Measurements from ENCODE around the gene PTPRB. TPM values are rescaled to one million over a fixed set of nuclear protein-coding genes. Genes with fewer than 3 reads are reported as not detected.

Gene PTPRB
- total RNA-seq, 2 donors from 2014 or later: 17.3 to 27.7 TPM

- intact Hi-C loops (cut with DNase I): no loop called here
Measured at GRCh38 chr12:70619471-70620152, 17.6 kb downstream of the PTPRB start.

GRCh38 chr12:70618371-70618770 lies 18.9 kb downstream of the PTPRB start:
- no peak overlapping the region for H3K9ac ChIP-seq (ENCODE audit: low read depth in 2 of 2, low read length in 2 of 2)
- no peaks in the 10 kb centered on the region for H3K4me1 ChIP-seq
- no peaks in the 10 kb centered on the region for H3K9me3 ChIP-seq
- DNase-seq: no peak
- TF ChIP-seq CTCF (IDR thresholded peaks at IDR 0.05): no peak
- H3K27me3 ChIP-seq: no peaks in the 10 kb centered on the region
- H3K4me3 ChIP-seq: no peak overlapping the region
- no peak overlapping the region for H3K27ac ChIP-seq
- intact Hi-C loops (cut with DNase I): no loop called here
- no peaks in the 10 kb centered on the region for H3K36me3 ChIP-seq

More at GRCh38 chr12:70619471-70620152, 17.6 kb downstream of the PTPRB start:
- Histone ChIP-seq H3K9ac (ENCODE audit: low read depth in 2 of 2, low read length in 2 of 2) (no peak overlapping the region), H3K9me3 (no peaks in the 10 kb centered on the region), H3K36me3 (no peaks in the 10 kb centered on the region), H3K4me3 (no peak overlapping the region), H3K4me1 (no peaks in the 10 kb centered on the region), H3K27me3 (no peaks in the 10 kb centered on the region), H3K27ac (no peak overlapping the region)
- TF ChIP-seq CTCF (IDR thresholded peaks at IDR 0.05): no peak
- no peak for DNase-seq

GRCh38 chr12:70617450-70617849 lies 19.8 kb downstream of the PTPRB start:
- no peak overlapping the region for H3K27ac ChIP-seq

GRCh38 chr12:70615174-70615866 lies 21.9 kb downstream of the PTPRB start:
- Histone ChIP-seq H3K27ac (no peak overlapping the region), H3K36me3 (no peaks in the 10 kb centered on the region), H3K4me3 (no peak overlapping the region), H3K4me1 (no peaks in the 10 kb centered on the region), H3K9ac (ENCODE audit: low read depth in 2 of 2, low read length in 2 of 2) (no peak overlapping the region), H3K9me3 (no peaks in the 10 kb centered on the region), H3K27me3 (no peaks in the 10 kb centered on the region)
- no peak for TF ChIP-seq CTCF (IDR thresholded peaks at IDR 0.05)
- no peak for DNase-seq
- intact Hi-C loops (cut with DNase I): no loop called here

More at GRCh38 chr12:70617450-70617849, 19.8 kb downstream of the PTPRB start:
- no peaks in the 10 kb centered on the region for H3K9me3 ChIP-seq
- H3K27me3 ChIP-seq: no peaks in the 10 kb centered on the region
- no peaks in the 10 kb centered on the region for H3K36me3 ChIP-seq
- H3K9ac ChIP-seq (ENCODE audit: low read depth in 2 of 2, low read length in 2 of 2): no peak overlapping the region
- no peak for DNase-seq
- no peak for TF ChIP-seq CTCF (IDR thresholded peaks at IDR 0.05)
- intact Hi-C loops (cut with DNase I): no loop called here
- no peaks in the 10 kb centered on the region for H3K4me1 ChIP-seq
- H3K4me3 ChIP-seq: no peak overlapping the region

GRCh38 chr12:70609739-70610491 lies 27.3 kb downstream of the PTPRB start:
- TF ChIP-seq CTCF (IDR thresholded peaks at IDR 0.05): no peak
- H3K27me3 ChIP-seq: no peaks in the 10 kb centered on the region
- peak overlapping the region; percentile 80 to 85 for H3K9ac ChIP-seq (ENCODE audit: low read depth in 2 of 2, low read length in 2 of 2)

More at GRCh38 chr12:70609739-70610491, 27.3 kb downstream of the PTPRB start:
- no peaks in the 10 kb centered on the region for H3K9me3 ChIP-seq
- peak overlapping the region; percentile 50 for H3K27ac ChIP-seq
- peak overlapping the region; percentile 44 for H3K4me3 ChIP-seq
- DNase-seq: peak; percentile 75
- no peaks in the 10 kb centered on the region for H3K36me3 ChIP-seq
- H3K4me1 ChIP-seq: no peaks in the 10 kb centered on the region
- intact Hi-C loops (cut with DNase I): loop anchor here (5.0 kb wide), 1 partner anchor 97 kb away; no protein-coding TSS in a partner anchor

Measured in colonic mucosa (tissue), 4 donors.